ENCODE data around the gene DDX6.
"Not testable (repeated sequence)": the region's sequence is repeated elsewhere in the genome, so short reads cannot be mapped to it uniquely, and the experiment has no call there.

Gene DDX6

DNA sequence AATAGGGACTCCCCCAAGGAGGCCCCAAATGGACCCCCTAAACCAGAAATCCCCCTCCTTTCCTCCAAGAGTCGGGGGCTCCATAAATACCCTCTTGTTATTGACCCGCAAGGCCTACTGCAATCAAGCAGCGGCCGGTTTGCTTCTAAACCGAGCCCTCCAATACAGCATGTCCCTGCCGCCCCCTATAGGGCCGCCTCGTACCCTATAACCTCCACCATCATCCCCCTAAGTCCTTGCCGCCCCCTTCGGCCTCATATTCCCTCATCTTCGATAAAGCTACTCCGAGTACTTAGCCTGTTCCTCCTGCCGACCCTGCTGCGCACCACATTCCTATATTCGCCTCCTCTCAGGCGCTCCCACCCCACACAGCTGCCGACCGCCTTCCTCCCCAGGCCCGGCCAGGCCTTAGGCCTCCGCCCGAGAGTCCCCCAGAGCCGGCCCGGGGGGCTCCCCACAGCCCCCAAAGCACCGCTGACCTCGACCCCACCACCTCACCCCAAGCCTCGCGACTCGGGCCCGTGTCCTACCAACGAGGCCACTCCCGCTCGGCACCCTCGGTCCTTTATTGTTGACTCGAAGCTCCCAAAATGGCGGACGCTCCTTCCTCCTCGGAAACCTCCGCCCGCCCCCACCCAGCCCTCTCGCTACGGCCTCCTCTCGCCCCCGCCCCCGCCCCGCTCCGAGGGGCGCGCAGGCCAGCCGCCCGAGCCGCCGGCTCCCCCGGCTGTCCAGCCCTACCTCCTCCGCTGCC is 430 bp downstream of the DDX6 start:
- DNase-seq = peak; percentile 68

DNA sequence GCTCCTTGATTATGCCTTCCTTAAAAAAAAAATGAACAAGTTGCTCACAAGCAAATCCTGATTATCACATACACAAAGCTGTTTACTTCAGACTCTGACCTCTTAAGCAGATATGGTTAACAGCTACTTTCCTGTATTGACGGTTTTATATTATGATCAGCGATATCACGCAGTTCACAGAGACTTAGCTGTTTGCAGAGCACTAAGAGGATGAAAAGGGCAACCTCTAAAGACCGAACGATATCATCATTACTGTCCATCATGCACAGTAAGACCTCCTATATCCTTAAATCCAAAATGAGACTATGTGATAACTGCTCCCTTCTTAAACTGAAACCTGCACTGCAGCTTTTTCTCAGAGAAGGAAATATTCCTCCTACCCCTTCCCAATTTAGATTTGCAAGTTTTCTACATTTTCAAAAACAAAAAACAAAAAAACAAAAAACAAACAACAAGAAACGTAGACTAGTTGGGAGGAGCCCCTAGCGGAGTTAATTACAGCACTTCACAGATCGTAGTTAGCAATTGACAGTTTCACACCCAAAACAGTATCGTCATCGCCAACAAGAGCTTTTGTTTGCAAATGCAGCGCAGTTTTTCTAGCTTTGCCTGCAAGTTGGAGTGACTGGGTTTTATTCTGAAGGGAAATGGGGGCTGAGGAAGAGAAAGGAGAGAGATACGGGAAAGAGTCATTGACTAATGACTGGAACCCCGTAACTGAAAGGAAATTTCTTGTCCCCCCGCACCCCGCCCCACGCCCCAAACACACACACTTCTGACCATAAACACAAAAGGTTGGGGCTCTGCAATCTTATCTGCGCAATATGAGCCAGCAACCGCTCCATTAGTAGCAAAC is 1.2 kb downstream of the DDX6 start:
- DNase-seq = peak; percentile 29

DNA sequence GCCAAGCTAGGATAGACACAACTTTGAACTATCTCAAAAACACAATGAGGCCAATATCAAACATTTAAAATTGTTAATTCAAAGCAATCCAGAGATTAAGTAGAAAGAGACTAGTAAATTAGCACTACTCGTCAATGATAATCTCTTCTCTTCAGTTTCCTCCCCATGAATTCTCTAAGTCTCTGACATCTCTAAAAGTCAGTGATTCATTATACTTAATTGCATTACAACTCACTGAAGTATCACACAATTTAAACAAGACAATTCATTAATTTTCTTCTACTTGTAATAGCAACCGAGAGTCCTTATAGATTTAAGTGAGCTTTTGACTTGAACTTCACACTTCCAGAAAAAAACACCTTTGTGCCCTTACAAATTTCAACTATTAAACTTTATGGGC is 4.3 kb downstream of the DDX6 start:
- DNase-seq = no peak

DNA sequence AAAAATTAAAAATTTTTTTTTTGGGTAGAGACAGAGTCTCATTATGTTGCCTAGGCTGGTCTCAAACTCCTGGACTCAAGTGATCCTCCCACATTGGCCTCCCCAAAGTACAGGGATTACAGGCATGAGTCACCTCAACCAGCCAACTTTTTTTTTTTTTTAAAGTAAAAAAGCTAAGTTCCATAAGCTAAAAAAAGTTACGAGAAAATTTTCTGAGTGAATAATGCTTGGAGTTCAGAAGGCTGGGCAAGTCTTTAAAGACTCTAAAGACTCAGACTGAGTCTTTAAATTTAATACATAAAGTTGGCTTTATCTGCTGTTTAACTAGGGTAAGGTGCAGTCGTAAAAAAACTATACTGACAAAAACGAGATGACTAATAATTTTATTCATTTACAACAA is 5.6 kb downstream of the DDX6 start:
- DNase-seq = no peak

DNA sequence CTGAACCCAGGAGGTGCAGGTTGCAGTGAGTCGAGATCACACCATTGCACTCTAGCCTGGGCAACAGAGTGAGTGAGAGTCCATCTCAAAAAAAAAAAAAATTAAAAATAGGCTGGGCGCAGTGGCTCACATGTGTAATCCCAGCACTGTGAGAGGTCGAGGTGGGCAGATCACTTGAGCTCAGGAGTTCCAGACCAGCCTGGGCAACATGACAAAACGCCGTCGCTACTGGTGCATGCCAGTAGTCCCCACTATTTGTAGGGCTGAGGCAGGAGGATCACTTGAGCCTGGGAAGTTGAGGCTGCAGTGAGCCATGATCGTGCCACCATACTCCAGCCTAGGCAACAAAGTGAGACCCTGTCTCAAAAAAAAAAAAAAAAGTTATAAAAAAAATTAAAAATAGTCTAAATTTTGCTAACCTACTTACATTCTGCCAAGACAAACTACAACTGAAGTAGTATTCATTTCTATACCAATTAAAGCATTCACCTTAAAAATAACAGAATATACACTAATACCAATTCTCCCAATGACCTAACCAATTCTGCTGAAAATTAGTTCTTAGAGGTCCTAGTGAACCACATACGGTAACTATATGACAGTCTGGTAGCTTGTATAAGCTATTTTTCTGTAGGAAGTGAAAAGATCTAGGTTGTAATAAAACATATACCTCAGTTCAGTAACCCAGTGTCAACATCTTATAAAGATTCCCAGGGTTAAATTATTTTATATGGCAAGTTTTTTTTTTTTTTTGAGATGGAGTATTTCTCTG is 7.1 kb downstream of the DDX6 start:
- no peak for DNase-seq

DNA sequence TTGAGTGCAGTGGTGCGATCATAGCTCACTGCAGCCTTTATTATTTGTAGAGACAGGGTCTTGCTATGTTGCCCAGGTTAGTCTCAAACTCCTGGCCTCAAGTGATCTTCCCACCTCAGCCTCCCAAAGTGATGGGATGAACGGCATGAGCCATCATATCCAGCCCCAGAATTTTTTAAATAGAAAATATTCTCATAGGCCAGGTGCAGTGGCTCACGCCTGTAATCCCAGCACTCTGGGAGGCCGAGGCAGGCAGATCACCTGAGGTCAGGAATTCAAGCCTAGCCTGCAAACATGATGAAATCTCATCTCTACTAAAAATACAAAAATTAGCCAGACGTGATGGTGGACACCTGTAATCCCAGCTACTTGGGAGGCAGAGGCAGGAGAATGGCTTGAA is 7.6 kb downstream of the DDX6 start:
- DNase-seq = not testable (repeated sequence)

DNA sequence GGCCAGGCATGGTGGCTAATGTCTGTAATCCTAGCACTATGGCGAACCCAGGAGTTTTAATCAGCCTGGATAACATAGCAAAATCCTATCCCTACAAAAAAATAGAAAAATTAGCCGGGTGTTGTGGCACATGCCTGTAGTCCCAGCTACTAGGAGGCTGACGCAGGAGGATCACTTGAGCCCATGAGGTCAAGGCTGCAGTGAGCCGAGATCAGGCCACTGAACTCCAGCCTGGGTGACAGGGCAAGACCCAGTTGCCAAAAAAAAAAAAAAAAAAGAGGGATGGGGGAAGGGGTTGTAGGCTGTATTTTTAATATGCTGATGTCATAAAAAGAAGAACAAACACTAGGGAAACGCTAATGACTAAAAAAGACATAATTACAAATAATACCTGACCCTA is 12.1 kb downstream of the DDX6 start:
- DNase-seq = no peak

DNA sequence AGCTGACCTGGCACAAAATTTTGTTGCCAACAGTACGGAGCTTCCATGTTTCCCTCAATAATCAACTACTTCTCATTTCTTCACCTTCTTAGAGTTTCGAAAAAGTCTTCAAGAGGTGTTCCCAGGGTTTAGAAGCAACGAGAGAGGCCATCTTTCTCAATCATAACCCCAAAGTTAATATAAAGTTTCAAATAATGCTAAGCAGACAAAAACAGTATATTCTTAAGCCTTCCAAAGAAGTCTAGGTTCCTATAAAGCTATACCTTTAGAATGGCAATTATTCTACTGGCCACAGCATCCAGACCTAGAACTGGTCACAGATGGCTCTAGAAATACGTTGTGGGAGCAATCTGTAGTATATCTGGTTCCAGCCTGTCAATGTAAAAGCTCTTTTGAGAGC is 16.9 kb downstream of the DDX6 start:
- no peak for DNase-seq

DNA sequence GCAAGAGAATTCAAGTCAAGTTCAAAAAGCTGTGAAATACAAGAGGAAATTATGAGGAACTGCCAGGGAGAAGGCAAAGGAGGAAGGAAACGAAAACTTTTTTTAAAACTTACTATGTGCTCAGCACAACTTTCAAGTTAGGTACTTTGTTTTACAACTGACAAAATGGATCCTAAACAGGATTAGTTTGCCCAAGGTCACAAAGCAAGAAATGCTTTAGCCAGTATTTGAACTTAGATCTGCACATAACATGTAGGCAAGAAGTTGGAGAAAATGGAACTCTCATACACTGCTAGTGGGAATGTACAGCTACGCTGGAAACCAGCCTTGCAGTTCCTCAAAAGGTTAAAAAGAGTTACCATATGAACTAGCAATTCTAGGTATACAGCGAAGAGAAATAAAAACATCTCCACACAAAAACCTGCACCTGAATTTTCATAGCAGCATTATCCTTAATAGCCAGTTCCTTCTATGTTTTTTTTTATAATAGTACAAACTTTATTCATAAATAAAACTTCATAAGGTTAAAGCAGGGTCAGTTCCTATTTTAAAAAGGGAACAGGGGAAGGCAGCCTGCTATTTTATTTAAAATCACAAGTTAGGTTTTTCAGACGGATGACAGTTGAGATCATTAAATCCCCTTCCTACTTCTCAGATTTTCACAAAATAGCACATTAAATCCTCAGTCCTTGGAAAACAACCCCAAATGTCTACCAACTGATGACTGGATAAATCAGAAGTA is 19.2 kb downstream of the DDX6 start:
- DNase-seq = no peak

DNA sequence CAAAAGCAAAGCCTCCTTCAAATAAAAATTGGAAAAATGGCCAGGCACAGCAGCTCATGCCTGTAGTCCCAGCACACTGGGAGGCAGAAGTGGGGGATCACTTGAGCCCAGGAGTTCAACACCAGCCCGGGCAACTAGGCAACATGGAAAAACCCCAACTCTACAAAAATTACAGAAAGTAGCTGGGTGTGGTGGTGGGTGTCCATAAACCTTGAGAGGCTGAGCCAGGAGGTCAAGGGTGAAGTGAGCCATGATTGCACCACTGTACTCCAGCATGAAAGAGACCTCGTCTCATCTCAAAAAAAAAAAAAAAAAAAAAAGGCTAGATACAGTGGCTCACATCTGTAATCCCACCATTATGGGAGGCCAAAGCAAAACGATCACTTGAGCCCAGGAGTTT is 22.3 kb downstream of the DDX6 start:
- DNase-seq = no peak

DNA sequence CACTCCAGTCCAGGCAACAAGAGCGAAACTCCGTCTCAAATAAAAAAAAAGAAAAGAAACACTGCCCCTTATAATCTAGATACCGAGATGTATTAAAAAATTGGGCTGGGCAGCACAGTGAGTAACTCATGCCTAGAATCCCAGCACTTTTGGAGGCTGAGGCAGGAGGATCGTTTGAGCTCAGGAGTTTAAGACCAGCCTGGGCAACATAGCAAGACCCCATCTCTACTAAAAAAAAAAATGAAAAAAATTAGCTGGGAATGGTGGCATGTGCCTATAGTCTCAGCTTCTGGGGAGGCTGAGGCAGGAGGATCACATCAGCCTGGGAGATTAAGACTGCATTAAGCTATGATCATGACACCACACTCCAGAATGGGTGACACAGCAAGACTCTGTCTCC is 24.9 kb downstream of the DDX6 start:
- no peak for DNase-seq

DNA sequence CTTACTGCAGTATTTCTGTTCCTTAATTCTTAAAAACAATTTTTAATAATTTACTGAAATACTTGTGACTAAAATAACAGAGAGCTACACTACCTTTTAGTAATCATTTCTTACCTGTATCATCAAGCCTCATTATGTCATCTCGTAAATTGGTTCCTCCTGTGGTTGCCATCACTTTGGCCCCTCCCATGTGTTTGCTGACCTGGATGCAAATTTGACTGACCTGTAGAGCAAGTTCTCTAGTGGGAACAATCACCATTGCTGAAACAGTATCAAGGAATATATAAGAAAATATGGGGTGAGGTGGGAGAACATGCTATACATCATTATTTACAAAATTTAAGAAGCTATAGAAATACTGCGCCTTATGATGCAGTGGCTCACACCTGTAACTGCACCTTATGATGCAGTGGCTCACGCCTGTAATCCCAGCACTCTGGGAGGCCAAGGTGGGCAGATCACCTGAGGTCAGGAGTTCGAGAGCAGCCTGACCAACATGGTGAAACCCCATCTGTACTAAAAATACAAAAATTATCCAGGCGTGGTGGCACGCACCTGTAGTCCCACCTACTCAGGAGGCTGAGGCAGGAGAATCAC is 25.8 kb downstream of the DDX6 start:
- DNase-seq = not testable (repeated sequence)

DNA sequence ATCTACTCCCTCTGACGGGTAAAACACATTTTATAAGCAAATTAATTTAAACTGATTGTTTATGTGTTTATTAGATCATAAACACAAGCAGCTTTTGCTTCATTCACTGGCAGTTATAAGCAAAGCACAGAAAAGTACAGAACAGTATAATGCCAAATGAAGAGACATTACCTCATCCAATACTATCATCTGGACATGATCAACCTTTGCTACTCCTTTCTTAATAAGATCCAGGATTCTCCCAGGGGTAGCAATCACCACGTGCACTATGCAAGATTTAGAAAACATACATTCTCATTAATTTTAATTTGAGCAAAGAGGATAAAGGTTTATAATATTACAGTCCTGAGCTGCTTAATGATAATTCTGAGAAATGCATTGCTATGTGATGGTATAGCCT is 27.9 kb downstream of the DDX6 start:
- DNase-seq = no peak

DNA sequence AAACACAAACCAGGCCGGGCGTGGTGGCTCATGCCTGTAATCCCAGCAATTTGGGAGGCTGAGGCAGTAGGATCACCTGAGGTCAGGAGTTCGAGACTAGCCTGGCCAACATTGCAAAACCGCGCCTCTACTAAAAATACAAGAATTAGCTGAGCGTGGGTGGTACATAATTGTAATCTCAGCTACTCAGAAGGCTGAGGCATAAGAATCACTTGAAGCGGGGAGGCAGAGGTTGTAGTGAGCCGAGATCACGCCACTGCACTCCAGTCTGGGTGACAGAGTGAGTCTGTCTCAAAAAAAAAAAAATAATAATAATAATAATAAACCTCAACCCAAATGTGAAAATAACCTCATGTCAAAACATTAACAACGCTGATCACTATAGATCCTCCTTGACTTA is 29.0 kb downstream of the DDX6 start:
- DNase-seq = not testable (repeated sequence)

DNA sequence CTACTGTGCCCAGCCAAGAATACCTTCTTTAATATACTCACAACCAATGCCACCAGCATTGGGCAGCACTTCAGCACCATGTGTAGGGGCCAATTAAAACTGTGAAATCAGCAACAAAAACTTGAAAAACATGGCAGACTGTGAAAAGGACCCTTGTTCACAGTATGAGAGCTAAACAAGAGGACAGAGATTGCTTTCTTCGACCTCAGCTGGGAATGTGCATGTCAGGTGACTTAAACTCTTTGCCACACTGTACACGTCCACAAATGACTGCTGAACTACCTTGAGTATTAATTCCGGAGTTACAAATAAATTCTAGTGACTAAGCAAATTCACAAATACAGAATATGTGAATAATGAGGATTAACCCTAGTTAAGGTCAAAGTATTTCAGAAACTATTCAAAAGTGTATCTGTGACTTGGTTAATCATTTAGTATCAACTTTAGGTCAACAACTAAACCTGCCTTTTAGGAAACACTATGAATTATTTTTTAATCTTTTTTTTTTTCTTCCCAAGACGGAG is 33.0 kb downstream of the DDX6 start:
- DNase-seq = no peak

DNA sequence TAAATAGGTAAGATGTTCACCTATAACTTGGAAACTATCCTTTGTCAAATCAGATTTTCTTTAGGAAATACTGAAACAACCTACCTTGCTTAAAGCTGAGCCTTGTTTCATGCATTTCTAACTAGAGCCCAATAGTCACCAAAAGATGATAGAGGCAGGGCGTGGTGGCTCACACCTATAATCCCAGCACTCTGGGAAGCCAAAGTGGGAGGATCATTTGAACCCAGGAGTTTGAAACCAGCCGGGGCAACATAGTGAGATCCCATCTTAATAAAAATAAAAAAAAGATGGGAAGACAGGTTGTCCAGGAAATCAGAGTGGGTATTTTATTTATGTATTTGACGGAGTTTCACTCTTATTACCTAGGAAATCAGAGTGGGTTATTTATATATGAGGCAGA is 38.3 kb downstream of the DDX6 start:
- no peak for DNase-seq

DNA sequence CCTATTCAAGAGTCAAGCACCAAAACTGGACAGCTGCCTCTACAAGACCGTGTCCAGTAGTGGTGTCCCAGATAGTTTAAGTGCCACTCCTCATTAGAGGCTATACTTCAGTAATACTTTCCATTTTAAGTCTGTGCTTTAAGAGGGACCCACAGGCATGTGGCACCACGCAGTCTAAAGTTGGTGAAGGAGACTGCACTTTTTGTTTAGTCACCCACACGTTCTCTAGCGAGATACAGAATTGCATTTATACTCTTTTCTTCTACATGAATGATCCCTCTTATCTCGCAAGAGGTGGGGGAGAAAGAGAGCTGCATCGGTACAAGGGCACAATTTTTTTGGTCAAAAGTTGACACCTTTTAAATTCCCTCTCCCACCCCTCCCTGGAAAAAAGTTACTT is 41.5 kb downstream of the DDX6 start:
- DNase-seq = no peak

DNA sequence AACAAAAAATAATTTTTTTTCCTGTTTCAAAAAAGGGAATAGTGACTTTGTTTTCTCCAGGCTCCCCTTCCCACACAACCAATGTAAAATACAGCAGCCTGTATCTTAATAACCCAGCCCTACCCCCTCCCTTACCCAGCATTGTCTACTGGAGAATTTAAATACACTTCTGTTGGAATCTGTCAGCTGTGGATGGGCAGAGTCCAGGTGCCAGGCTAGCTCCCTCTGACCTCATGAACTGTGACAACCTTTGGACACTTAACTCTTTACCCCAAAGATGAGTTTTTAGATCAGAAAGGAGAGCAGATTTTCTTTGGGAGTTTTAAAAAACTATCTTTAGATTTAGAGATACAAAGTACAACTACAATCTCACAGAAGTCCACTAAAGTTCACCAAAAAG is 42.9 kb downstream of the DDX6 start:
- no peak for DNase-seq

DNA sequence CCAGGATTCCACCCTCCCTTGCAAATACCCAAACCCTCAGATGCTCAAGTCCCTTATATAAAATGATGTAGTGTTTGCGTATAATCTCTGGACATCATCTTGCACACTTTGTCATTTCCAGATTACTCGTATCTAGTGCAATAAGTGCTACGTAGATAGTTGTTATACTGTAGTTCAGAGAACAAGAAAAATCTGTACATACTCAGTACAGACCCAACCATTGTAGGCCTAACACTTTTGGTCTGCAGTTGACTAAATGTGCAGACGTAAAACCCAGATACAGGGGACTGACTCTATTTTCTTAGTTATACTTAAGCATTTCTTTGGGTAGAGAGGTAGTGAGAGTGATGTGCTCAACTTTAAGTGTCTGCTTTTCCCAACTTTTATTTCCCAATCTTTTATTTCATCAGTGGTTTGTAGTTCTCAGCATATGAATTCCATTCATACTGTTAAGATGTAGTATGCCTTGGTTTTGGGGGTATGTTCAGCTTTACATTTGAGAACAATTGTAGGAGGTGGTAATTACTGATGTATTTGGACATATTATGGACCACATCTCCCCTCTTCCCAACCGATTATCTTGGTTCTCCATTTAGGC is 43.9 kb downstream of the DDX6 start:
- DNase-seq = no peak

DNA sequence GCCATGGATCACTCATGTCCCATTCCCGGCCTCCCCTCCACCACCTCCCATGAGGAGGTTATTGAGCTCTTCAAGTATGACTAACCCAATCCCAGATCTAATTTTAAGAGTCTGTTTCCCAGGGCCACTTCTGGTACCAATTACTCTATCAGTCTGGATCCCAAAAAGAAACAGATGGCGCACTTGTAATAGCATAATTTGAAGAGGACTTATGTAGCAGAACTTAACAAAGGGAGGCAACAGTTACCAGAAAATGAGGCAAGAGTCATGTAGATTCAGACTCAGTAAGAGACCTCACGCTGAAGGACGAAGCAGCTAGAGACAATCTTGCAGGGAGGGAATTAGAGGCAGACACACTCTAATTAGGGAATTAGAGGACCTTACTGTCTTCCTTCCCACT is 46.9 kb downstream of the DDX6 start:
- no peak for DNase-seq

DNA sequence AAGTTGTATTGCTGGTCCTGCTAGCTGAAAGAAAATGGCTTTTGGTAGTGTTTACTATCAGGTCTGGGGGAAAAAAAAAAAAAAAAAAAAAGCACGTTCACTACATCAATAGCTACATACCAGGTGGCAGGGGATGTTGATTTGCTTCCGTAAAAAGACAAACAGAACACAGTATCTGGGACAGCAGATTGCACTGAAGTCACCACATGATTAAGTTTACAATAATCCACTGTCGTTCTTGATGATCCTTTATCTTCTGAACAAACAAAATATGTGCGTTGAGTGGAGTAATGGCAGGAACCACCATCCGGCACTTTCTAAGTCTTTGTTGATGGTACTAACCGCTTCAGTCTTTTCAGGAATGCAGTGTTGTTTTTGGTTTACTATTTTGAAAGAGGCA is 48.7 kb downstream of the DDX6 start:
- DNase-seq = no peak

DNA sequence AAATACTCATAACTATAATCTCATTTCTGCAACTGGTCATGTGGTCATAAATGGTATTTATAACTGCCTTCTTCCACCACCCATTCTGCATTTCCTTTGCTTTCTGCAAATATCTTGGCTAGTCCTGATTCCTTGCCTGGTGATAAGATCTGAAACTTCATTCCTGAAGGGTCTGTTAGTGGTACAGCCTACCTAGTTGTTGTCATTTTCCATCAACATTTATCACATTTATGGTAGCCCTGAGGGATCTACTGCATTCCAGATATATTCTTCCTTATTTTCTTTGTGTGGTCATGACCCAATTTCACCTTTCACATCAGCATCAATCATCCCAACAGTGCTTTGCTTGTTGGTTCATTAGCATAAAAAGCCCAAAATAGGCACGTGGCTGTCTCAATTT is 50.1 kb downstream of the DDX6 start:
- no peak for DNase-seq
